ENCODE results near the gene SOX13. TPM values are rescaled to one million over a fixed set of nuclear protein-coding genes. Genes with fewer than 3 reads are reported as not detected.

Gene SOX13
- total RNA-seq, 1 donor from 2014 or later, result 28.6 TPM

- peaks cover 9% of the 10 kb centered on the region for H3K27me3 Mint-ChIP-seq (ENCODE audit: insufficient read depth, low read depth)
- peaks cover 59% of the 10 kb centered on the region for H3K4me1 Mint-ChIP-seq
- H3K9ac ChIP-seq, result no peak overlapping the region
- H3K9me3 Mint-ChIP-seq, result no peaks in the 10 kb centered on the region
- H3F3A ChIP-seq (ENCODE audit: low read depth), result peaks cover 50% of the 10 kb centered on the region
- no peak overlapping the region for H2AFZ ChIP-seq (replicated peaks)
- H3K27ac ChIP-seq, result no peak overlapping the region
- TF ChIP-seq EZH2 (IDR thresholded peaks at IDR 0.05) (no peak), CTCF (IDR thresholded peaks at IDR 0.05) (no peak), EZH2phosphoT487 (IDR thresholded peaks at IDR 0.05) (peak; percentile 98)
- peak overlapping the region; percentile 82 for H3K4me2 ChIP-seq
- peaks cover 1% of the 10 kb centered on the region for H3K36me3 Mint-ChIP-seq
- H3K4me3 Mint-ChIP-seq, result peak overlapping the region; percentile 49
- H3K27me3 ChIP-seq, result peaks cover 6% of the 10 kb centered on the region
- DNase-seq (ENCODE audit: low spot score), result peak; percentile 96
- H3K79me2 ChIP-seq (ENCODE audit: low read depth), result peaks cover 89% of the 10 kb centered on the region
- peak overlapping the region; percentile 37 for H3K4me3 ChIP-seq
- H4K20me1 ChIP-seq (ENCODE audit: low read depth), result peaks cover 97% of the 10 kb centered on the region
- H3K27ac Mint-ChIP-seq, result peak overlapping the region; percentile 93
- no peaks in the 10 kb centered on the region for H3K9me3 ChIP-seq (ENCODE audit: low read depth)
- H3K36me3 ChIP-seq, result no peaks in the 10 kb centered on the region
- H3K4me1 ChIP-seq, result peaks cover 41% of the 10 kb centered on the region
Measured at GRCh38 chr1:204108312-204109141, 35.6 kb downstream of the SOX13 start.

GRCh38 chr1:204110894-204111633 lies 38.1 kb downstream of the SOX13 start:
- no peak overlapping the region for H2AFZ ChIP-seq (replicated peaks)
- H3K36me3 ChIP-seq, result no peaks in the 10 kb centered on the region
- no peak overlapping the region for H3K4me3 ChIP-seq
- no peaks in the 10 kb centered on the region for H3K9me3 ChIP-seq (ENCODE audit: low read depth)
- Mint-ChIP-seq H3K36me3 (peaks cover 9% of the 10 kb centered on the region), H3K27me3 (ENCODE audit: insufficient read depth, low read depth) (peaks cover 6% of the 10 kb centered on the region), H3K4me3 (no peak overlapping the region), H3K4me1 (peaks cover 56% of the 10 kb centered on the region), H3K27ac (no peak overlapping the region), H3K9me3 (no peaks in the 10 kb centered on the region)
- no peak overlapping the region for H3K4me2 ChIP-seq
- H3K27me3 ChIP-seq, result peaks cover 6% of the 10 kb centered on the region
- H3K79me2 ChIP-seq (ENCODE audit: low read depth), result peaks cover 82% of the 10 kb centered on the region
- no peak overlapping the region for H3K27ac ChIP-seq
- peaks cover 20% of the 10 kb centered on the region for H3K4me1 ChIP-seq
- H3K9ac ChIP-seq, result no peak overlapping the region
- peaks cover 95% of the 10 kb centered on the region for H4K20me1 ChIP-seq (ENCODE audit: low read depth)
- no peak for TF ChIP-seq EZH2 (IDR thresholded peaks at IDR 0.05)
- TF ChIP-seq EZH2phosphoT487 (IDR thresholded peaks at IDR 0.05), result no peak
- no peak for TF ChIP-seq CTCF (IDR thresholded peaks at IDR 0.05)
- peaks cover 38% of the 10 kb centered on the region for H3F3A ChIP-seq (ENCODE audit: low read depth)
- DNase-seq (ENCODE audit: low spot score), result no peak

GRCh38 chr1:204112876-204113730 lies 40.2 kb downstream of the SOX13 start:
- Histone ChIP-seq H3F3A (ENCODE audit: low read depth) (peaks cover 19% of the 10 kb centered on the region), H3K36me3 (no peaks in the 10 kb centered on the region), H4K20me1 (ENCODE audit: low read depth) (peaks cover 83% of the 10 kb centered on the region), H3K9me3 (ENCODE audit: low read depth) (no peaks in the 10 kb centered on the region), H2AFZ (replicated peaks) (no peak overlapping the region), H3K79me2 (ENCODE audit: low read depth) (peaks cover 63% of the 10 kb centered on the region), H3K27ac (no peak overlapping the region), H3K4me1 (peaks cover 12% of the 10 kb centered on the region), H3K9ac (no peak overlapping the region), H3K4me2 (no peak overlapping the region), H3K4me3 (no peak overlapping the region), H3K27me3 (peaks cover under 1% of the 10 kb centered on the region)
- peaks cover 38% of the 10 kb centered on the region for H3K4me1 Mint-ChIP-seq
- H3K9me3 Mint-ChIP-seq, result no peaks in the 10 kb centered on the region
- no peak for DNase-seq (ENCODE audit: low spot score)
- no peak for TF ChIP-seq EZH2phosphoT487 (IDR thresholded peaks at IDR 0.05)
- no peak for TF ChIP-seq CTCF (IDR thresholded peaks at IDR 0.05)
- TF ChIP-seq EZH2 (IDR thresholded peaks at IDR 0.05), result no peak
- H3K36me3 Mint-ChIP-seq, result peaks cover 13% of the 10 kb centered on the region
- peak overlapping the region; percentile 16 for H3K27ac Mint-ChIP-seq
- H3K4me3 Mint-ChIP-seq, result no peak overlapping the region
- H3K27me3 Mint-ChIP-seq (ENCODE audit: insufficient read depth, low read depth), result no peaks in the 10 kb centered on the region

Data from neural progenitor cell (in vitro differentiated cells).